HEK293 (cell line): Measurements from ENCODE around the gene SPACA7.

Experiments
- CTCF ChIP-seq: fragments of 450-650 bp; formaldehyde crosslinking; IDR thresholded peaks from 2 replicates; pipeline ENCODE4 v1.5.1; 2016; ENCODE audit warnings: missing biosample characterization, missing genetic modification characterization
- PBX3 ChIP-seq: sonication (generic); formaldehyde crosslinking; IDR thresholded peaks from 2 replicates; pipeline ENCODE4 v1.8.1; 2022; ENCODE audit warnings: mild to moderate bottlenecking, moderate library complexity, missing genetic modification reagents
- PRDM10 ChIP-seq: fragments of 450-650 bp; formaldehyde crosslinking; IDR thresholded peaks from 2 replicates; pipeline ENCODE4 v1.5.1; 2016; ENCODE audit warnings: missing biosample characterization, missing genetic modification characterization
- PRDM2 ChIP-seq: fragments of 450-650 bp; formaldehyde crosslinking; IDR thresholded peaks from 2 replicates; pipeline ENCODE4 v1.5.1; 2016; ENCODE audit warnings: missing biosample characterization, missing genetic modification characterization, borderline replicate concordance
- ZNF48 ChIP-seq: fragments of 450-650 bp; formaldehyde crosslinking; IDR thresholded peaks from 2 replicates; pipeline ENCODE4 v1.5.1; 2016; ENCODE audit warnings: missing biosample characterization, missing genetic modification characterization
- ZNF501 ChIP-seq: fragments of 450-650 bp; formaldehyde crosslinking; IDR thresholded peaks from 2 replicates; pipeline ENCODE4 v1.5.1; 2016; ENCODE audit warnings: missing biosample characterization, missing genetic modification characterization
- ZNF514 ChIP-seq: fragments of 450-650 bp; formaldehyde crosslinking; IDR thresholded peaks from 2 replicates; pipeline ENCODE4 v1.5.1; 2016; ENCODE audit warnings: missing biosample characterization, missing genetic modification characterization
- ZNF629 ChIP-seq: fragments of 450-650 bp; formaldehyde crosslinking; IDR thresholded peaks from 2 replicates; pipeline ENCODE4 v1.5.1; 2017; ENCODE audit warnings: missing biosample characterization, missing genetic modification characterization

GRCh38 chr13:112435973-112436372, 59.8 kb downstream of the SPACA7 start:
- no peak for TF ChIP-seq CTCF (tag by site-specific recombination)
- no peak for TF ChIP-seq ZNF501 (tag by site-specific recombination)
- no peak for TF ChIP-seq PBX3 (CRISPR knock-in tag)
- no peak for TF ChIP-seq ZNF514 (tag by site-specific recombination)
- TF ChIP-seq PRDM2 (tag by site-specific recombination), result no peak
- TF ChIP-seq ZNF48 (tag by site-specific recombination), result no peak
- TF ChIP-seq ZNF629, result no peak
- no peak for TF ChIP-seq PRDM10
